Embryonic facial prominence (tissue), 1 donor: ENCODE data around the gene GAMT.

ENCODE experiments used
- DNase-seq: peaks from one replicate; pipeline ENCODE4 v3.0.0-alpha.2; 2016; ENCODE audit errors: extremely low spot score

GAMT gene

GRCh38 chr19:1384478-1385110 lies 16.7 kb downstream of the GAMT start:
- no peak for DNase-seq

DNA sequence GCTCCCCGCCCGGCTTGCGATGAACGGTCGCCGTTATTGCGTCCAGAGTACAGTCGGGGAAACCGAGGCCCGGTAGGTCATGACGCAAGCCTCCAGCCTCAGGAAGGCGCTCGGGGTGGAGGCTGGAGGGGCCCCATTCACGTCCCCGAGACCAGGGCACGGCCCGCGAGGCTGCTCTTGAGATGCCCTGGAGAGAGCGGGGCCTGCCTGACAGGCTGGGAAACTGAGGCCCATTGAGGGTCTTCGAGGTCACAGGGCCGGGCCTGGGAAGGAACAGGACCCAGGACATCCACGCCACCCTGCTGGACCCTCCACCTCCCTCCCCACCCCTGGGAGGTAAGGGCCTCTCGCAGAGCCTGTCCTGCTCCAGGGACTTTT lies 17.3 kb downstream of the GAMT start:
- no peak for DNase-seq

DNA sequence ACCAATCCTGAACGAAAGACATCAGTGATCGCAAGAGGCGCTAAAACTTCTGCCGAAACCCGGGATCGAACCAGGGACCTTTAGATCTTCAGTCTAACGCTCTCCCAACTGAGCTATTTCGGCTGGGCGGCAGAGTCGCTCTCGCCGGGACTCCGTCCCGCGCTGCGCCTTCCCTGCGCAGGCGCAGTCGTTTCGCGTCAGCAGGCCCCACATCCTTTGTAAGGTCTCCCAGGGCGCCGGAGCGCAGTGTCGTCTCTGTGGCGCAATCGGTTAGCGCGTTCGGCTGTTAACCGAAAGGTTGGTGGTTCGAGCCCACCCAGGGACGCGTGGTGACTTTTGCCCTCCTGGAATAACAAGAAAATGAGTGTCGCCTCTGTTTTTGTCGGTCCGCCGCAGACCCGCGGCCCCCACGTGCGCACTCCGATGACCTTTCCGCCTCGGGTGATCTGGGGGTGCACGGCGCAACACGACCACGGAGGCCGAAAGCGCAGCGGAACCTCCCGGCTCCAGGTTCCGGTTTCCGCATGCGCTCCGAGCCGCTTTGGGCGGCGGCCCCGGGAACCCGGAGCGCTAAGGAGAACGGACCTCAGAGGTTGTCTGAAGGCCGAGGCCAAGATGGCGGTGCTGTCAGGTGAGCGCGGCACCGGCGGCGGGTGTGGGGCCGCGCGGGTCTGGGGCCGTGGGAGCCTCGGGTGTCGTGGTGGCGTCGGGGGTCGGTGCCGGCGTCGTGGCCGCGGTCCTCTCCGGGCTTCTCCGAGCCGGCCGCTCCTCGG lies 17.8 kb downstream of the GAMT start, which contains the start of gene NDUFS7:
NDUFS7 (plus strand) TSS at position 596 of the 773 bp plus-strand sequence; CDS start at position 616, 20 bp downstream.
- DNase-seq: peak; percentile 85

GRCh38 chr19:1383017-1383311 lies 18.4 kb downstream of the GAMT start:
- no peak for DNase-seq

DNA sequence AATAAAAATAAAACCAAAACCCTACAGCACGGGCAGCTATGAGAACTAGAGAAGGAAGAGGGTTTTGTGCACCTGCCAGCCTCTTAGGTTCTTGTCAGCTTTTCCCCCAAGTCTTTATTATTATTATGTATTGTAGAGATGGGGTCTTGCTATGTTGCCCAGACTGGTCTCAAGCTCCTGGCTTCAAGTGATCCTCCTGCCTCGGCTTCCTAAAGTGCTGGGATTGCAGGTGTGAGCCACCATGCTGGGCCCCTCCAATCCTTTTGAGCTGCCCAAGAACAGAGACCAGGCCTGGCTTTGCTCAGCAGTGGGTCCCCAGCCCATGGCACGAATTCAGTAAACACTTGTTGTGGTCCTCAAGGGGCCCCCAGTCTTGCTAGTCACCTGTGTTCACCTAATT lies 19.1 kb downstream of the GAMT start:
- DNase-seq: no peak

GRCh38 chr19:1379961-1380489 lies 21.3 kb downstream of the GAMT start:
- DNase-seq: no peak

GRCh38 chr19:1379126-1379905 lies 22.0 kb downstream of the GAMT start:
- no peak for DNase-seq

GRCh38 chr19:1377965-1378785 lies 23.2 kb downstream of the GAMT start:
- no peak for DNase-seq

DNA sequence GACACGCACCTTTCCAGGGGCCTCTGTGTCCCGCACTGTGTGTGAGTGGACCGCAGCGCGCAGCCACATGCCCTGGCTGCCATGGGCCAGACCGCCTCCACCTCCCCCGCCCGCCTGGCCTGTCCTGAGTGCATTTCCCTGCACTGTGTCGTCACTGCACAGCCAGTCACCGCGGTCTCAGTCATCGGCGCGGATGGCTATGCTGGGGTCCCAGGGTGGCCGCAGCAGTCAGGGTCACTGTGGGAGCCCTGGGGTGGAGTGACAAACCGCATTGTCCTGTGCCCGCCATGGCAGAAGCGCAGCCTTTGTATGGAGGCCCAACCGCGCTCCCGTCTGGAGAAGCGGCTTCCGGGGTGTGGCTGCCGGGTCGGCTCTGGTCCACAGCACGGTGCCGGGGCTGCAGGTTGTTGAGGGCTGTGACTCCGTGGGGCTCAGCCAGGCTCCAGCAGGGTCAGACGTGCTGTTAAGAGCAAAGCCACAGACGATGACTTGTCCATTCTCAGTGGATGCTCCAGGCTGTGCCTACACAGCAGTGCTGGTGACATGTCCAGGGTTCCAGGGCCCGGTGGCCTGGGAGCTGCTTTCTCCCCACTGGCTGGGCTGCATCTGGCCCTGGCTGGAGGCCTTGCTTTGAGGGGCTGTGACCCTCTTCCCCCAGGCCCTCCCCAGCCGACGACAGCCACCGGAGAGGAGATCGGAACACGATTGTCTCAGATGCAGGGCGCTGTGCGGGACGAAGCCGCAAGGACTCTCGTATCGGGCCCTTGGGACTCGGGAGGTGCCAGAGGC lies 24.0 kb downstream of the GAMT start:
- DNase-seq: no peak

GRCh38 chr19:1376415-1376805 lies 24.9 kb downstream of the GAMT start:
- DNase-seq: no peak

- no peak for DNase-seq
Measured at GRCh38 chr19:1374250-1374577, 27.1 kb downstream of the GAMT start.

DNA sequence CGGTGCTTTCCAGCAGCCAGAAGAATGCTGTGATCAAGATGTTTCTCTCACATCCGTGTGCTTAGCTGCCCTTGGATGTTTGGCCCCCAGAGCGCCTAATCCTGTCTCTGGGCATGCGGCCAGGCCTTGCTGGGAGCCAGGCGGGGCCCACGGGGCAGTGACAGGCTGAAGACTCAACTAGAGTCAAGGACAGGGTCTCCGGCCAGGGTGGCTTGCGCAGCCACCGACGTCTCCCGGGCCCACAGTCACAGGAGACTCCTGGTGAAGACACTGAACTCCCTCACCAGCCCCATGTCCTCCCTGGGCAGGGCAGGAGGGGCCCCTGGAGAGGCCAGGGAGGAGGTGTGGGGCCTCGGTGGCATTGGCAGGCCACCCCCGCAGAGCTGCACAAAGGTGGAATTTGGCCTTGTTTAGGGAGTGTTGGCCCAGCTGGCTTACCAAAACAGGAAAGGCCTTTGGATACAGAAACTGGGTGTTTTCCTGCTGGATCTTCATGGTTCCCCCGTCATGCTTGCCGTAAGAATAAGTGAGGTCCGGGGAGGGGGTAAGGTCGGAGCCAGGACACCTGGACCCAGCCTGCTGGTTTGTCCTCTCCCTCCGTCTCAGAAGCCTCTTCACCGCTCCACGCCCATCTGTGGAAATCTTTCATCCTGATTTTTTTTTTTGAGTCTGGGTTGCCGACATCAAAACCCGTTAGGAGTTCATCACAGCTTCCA lies 27.6 kb downstream of the GAMT start:
- no peak for DNase-seq

DNA sequence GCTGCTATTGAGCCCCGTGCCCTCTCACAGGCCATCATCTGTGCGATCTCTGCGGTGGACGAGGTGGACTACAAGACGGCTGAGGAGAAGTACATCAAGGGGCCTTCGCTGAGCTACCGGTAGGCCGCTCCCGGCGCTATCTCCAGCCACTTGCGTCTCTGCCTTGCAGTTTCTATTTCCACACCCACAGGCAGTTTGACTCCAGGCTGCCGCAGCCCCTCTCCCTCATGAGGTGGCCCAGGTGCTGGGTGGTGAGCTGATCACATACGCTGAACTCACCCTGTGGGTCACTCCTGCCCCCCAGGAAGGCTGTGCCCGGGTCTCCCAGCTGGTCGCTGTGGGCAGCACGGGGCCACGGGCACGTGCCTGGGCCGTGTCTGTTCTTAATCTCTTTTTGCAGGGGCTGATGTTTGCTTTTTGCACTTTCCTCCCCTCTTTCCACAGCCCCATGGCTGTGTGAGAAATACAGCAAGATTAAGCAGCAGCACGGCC lies 28.3 kb downstream of the GAMT start:
- DNase-seq: no peak

DNA sequence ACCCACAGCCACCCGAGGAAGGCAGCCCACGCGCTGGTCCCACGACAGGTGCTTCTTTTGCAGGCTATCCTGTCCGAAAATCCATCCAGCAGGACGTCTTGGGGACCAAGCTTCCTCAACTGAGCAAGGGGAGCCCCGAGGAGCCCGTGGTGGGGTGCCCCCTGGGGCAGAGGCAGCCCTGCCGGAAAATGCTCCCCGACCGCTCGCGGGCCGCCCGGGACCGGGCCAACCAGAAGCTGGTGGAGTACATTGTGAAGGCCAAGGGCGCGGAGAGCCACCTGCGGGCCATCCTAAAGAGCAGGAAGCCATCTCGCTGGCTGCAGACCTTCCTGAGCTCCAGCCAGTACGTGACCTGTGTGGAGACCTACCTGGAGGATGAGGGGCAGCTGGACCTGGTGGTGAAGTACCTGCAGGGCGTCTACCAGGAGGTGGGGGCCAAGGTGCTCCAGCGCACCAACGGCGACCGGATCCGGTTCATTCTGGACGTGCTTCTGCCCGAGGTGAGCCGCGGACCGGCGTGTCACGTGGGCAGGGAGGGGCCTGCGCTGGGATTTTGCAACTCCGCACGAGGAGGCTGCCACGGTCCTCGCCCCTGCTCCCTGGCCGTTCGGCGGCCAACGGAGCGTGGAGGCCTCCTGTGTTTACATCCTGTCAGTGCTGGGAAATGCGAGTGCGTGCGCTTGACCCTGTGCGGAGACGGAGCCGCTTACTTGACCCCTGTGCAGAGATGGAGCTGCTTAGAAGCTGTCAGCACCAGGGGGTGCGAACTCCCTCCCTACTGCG lies 30.6 kb downstream of the GAMT start:
- DNase-seq: no peak

- no peak for DNase-seq
Measured at GRCh38 chr19:1369214-1369805, 32.0 kb downstream of the GAMT start.

DNA sequence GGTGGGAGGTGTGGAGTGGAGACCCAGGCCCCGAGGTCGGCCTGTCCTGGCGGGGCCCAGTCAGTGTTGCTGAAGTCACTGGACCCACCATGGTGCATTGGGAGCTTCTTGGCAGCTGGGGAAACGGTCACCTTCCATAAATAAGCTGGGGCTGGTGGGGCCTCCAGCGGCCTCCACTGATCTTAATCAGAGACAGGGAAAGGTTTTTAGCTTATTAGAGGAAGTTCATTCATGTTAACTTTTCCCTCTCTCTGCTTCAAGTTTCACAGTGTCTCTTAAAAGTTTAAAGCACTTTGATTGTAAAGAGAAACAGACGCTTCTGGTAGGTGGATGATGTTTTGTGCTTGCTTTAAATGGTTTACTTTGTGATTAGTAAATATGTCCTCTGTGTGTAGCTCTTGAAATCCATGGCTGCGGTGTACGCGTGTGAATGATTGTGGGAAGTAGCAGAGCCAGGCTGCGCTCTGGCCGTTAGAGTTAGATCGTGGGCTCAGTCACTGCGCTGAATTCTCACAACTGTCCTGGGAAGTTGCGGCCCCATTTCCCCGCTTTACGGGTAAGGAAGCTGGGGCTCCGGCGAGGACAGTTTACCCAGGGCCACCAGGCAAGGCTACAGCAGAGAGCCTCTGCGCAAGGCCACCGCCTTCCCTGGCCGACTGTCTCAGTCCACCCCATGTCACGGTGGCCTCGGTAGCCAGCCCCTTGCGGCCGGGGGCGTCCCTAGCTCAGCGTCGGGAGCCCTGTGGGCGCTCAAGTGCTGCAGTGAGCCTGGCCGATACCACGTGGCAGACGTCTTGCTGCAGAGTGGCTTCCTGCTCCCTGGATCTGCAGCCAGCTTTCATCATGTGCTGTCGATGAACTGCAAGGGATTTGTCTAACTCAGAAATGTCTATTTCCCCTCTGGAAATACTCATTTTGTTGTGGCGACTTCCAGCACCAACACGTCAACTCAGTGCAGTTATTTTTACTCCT lies 34.2 kb downstream of the GAMT start:
- DNase-seq: no peak

DNA sequence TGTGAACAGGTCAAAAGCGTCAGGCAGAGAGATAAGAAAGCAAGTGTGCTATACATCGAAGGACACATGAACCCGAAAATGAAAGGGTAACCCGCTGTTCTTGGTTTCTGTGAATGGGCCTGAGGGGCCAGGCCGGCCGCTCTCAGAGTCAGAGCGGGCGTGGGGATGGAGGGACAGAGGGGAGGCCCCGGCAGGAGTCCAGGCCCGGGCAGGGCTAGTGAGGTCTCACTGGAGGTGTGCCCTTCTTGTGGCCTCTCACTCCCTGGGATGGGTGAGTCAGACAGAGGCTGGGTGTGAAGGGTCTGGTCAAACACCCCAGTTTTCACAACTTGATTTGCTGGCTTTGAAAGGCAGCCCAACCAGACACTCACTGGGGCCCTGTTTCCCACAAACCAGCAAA lies 35.0 kb downstream of the GAMT start:
- DNase-seq: no peak
